ENCODE results near the gene SLK.
A peak's percentile ranks its signal among the peaks of the same experiment; 100 is the strongest.

SLK gene

GRCh38 chr10:103941801-103942200 lies 25.1 kb upstream of the SLK start:
- TF ChIP-seq CTCF (conservative IDR thresholded peaks at IDR 0.05), result no peak
- no peak for TF ChIP-seq ZFX (IDR thresholded peaks at IDR 0.05)
- H3K27ac ChIP-seq, result no peak overlapping the region

GRCh38 chr10:103942866-103943265 lies 24.1 kb upstream of the SLK start:
- H3K27ac ChIP-seq, result no peak overlapping the region
- TF ChIP-seq ZFX (IDR thresholded peaks at IDR 0.05), result no peak
- no peak for TF ChIP-seq CTCF (conservative IDR thresholded peaks at IDR 0.05)

- H3K27ac ChIP-seq, result no peak overlapping the region
- TF ChIP-seq CTCF (conservative IDR thresholded peaks at IDR 0.05), result no peak
- no peak for TF ChIP-seq ZFX (IDR thresholded peaks at IDR 0.05)
Measured at GRCh38 chr10:103947799-103948516, 19.0 kb upstream of the SLK start.

GRCh38 chr10:103949728-103950127 lies 17.2 kb upstream of the SLK start:
- no peak overlapping the region; the same call in 1 of the 2 replicates for H3K27ac ChIP-seq
- TF ChIP-seq CTCF (conservative IDR thresholded peaks at IDR 0.05), result no peak
- no peak for TF ChIP-seq ZFX (IDR thresholded peaks at IDR 0.05)

- TF ChIP-seq CTCF (conservative IDR thresholded peaks at IDR 0.05) (no peak), ZFX (IDR thresholded peaks at IDR 0.05) (no peak)
- peak overlapping the region; percentile 59 for H3K27ac ChIP-seq
Measured at GRCh38 chr10:103951183-103951582, 15.8 kb upstream of the SLK start.

- H3K27ac ChIP-seq, result no peak overlapping the region
- TF ChIP-seq ZFX (IDR thresholded peaks at IDR 0.05) (no peak), CTCF (conservative IDR thresholded peaks at IDR 0.05) (no peak)
Measured at GRCh38 chr10:103951942-103952341, 15.0 kb upstream of the SLK start.

- no peak overlapping the region for H3K27ac ChIP-seq
- no peak for TF ChIP-seq CTCF (conservative IDR thresholded peaks at IDR 0.05)
- TF ChIP-seq ZFX (IDR thresholded peaks at IDR 0.05), result no peak
Measured at GRCh38 chr10:103954543-103954942, 12.4 kb upstream of the SLK start.

Data from C4-2B (cell line).